Measurements from ENCODE around the gene RBM15.
A peak's percentile ranks its signal among the peaks of the same experiment; 100 is the strongest.

Gene RBM15, protein sequence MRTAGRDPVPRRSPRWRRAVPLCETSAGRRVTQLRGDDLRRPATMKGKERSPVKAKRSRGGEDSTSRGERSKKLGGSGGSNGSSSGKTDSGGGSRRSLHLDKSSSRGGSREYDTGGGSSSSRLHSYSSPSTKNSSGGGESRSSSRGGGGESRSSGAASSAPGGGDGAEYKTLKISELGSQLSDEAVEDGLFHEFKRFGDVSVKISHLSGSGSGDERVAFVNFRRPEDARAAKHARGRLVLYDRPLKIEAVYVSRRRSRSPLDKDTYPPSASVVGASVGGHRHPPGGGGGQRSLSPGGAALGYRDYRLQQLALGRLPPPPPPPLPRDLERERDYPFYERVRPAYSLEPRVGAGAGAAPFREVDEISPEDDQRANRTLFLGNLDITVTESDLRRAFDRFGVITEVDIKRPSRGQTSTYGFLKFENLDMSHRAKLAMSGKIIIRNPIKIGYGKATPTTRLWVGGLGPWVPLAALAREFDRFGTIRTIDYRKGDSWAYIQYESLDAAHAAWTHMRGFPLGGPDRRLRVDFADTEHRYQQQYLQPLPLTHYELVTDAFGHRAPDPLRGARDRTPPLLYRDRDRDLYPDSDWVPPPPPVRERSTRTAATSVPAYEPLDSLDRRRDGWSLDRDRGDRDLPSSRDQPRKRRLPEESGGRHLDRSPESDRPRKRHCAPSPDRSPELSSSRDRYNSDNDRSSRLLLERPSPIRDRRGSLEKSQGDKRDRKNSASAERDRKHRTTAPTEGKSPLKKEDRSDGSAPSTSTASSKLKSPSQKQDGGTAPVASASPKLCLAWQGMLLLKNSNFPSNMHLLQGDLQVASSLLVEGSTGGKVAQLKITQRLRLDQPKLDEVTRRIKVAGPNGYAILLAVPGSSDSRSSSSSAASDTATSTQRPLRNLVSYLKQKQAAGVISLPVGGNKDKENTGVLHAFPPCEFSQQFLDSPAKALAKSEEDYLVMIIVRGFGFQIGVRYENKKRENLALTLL

DNA sequence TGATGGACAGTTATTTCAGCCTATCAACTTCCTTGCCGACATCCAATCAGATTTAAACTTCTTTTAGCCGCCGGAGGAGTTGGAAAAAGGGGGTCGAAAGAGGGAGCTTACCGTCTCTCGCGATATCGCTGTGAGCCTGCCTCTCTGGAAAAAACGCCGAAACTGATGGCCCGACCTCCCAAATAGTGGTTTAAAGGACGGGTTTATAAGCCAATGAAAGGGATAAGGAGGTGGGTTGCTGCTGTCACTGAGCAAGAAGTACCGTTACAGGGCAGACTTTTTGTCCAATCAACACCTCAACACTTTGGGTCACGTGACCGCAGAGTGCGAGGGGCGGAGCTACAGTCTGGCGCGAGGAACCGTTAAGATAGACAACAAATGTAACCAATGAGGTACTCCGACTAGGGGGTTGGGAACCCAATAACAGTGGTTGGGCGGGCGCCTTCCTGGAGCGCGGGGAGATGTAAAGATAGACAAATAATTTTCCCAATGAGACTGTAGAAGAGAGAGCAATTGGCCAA, at the start of gene RBM15:
Gene RBM15 (plus strand): TSS at position 492 of the 521 bp plus-strand sequence. CDS start 29 bp downstream, at position 521.
- Histone ChIP-seq H3K9me3 (ENCODE audit: severe bottlenecking) (no peaks in the 10 kb centered on the region), H3K27me3 (ENCODE audit: insufficient read depth, poor library complexity, severe bottlenecking) (no peaks in the 10 kb centered on the region), H3K27ac (ENCODE audit: poor library complexity, severe bottlenecking) (peak within 1 kb of the TSS; percentile 84), H3K36me3 (ENCODE audit: low read depth) (peaks cover 39% of the 10 kb centered on the region), H3K4me1 (ENCODE audit: insufficient read depth, poor library complexity, severe bottlenecking) (peaks cover 26% of the 10 kb centered on the region), H3K4me3 (ENCODE audit: severe bottlenecking) (peak within 1 kb of the TSS; percentile 87)
- DNase-seq (ENCODE audit: low spot score) (peak; percentile 97), ATAC-seq (ENCODE audit: low read depth) (peak; percentile 84)
- TF ChIP-seq, protein P1, sequence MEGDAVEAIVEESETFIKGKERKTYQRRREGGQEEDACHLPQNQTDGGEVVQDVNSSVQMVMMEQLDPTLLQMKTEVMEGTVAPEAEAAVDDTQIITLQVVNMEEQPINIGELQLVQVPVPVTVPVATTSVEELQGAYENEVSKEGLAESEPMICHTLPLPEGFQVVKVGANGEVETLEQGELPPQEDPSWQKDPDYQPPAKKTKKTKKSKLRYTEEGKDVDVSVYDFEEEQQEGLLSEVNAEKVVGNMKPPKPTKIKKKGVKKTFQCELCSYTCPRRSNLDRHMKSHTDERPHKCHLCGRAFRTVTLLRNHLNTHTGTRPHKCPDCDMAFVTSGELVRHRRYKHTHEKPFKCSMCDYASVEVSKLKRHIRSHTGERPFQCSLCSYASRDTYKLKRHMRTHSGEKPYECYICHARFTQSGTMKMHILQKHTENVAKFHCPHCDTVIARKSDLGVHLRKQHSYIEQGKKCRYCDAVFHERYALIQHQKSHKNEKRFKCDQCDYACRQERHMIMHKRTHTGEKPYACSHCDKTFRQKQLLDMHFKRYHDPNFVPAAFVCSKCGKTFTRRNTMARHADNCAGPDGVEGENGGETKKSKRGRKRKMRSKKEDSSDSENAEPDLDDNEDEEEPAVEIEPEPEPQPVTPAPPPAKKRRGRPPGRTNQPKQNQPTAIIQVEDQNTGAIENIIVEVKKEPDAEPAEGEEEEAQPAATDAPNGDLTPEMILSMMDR (IDR thresholded peaks at IDR 0.05; ENCODE audit: poor library complexity, severe bottlenecking), result no peak

GRCh38 chr1:110291241-110292030, 47.7 kb upstream of the RBM15 start:
- Histone ChIP-seq H3K27ac (ENCODE audit: poor library complexity, severe bottlenecking) (no peak overlapping the region), H3K27me3 (ENCODE audit: insufficient read depth, poor library complexity, severe bottlenecking) (no peaks in the 10 kb centered on the region)
- no peak for ATAC-seq (ENCODE audit: low read depth)

DNA sequence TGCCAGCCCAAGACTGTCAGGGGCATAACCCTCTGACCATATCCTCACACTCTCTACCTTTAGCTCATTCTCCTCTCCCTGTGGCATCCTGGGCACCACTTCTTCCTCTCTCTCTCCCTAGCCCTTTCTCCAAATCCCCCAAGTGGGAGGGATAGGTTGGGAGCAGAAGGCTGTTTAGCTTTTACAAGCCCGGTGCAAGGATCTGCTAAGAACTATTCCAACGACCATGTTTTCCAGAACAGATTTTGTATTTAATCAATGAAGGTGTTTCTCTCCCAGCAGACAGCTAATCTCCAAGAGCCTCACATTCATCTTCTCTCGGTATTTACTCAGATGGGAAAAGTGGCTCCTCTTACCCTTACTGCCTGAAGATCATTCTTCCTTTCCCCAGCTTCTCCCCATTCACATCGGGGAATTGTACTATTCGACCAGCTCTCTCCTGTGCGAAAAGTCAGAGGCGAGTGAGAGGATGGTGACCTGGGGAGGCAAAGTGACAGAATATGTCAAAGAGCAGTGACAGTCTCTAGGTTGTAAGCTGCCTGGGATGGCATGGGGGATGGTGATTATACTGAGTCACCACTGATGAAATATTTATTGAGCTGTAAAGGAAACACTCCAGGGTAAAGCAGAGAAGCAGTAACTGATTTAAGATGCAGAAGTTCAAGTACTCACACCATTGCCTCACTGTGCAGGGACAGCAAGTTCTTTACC, 47.0 kb upstream of the RBM15 start:
- Histone ChIP-seq H3K4me1 (ENCODE audit: insufficient read depth, poor library complexity, severe bottlenecking) (peaks cover 4% of the 10 kb centered on the region), H3K27ac (ENCODE audit: poor library complexity, severe bottlenecking) (no peak overlapping the region), H3K4me3 (ENCODE audit: severe bottlenecking) (no peak overlapping the region), H3K27me3 (ENCODE audit: insufficient read depth, poor library complexity, severe bottlenecking) (no peaks in the 10 kb centered on the region), H3K9me3 (ENCODE audit: severe bottlenecking) (no peaks in the 10 kb centered on the region), H3K36me3 (ENCODE audit: low read depth) (no peaks in the 10 kb centered on the region)
- TF ChIP-seq, protein P1 (IDR thresholded peaks at IDR 0.05; ENCODE audit: poor library complexity, severe bottlenecking), result no peak
- ATAC-seq (ENCODE audit: low read depth), result peak; percentile 83
- no peak for DNase-seq (ENCODE audit: low spot score)

More at GRCh38 chr1:110291241-110292030, 47.7 kb upstream of the RBM15 start:
- DNase-seq (ENCODE audit: low spot score), result no peak
- H3K4me3 ChIP-seq (ENCODE audit: severe bottlenecking), result no peak overlapping the region
- TF ChIP-seq, protein P1 (IDR thresholded peaks at IDR 0.05; ENCODE audit: poor library complexity, severe bottlenecking), result no peak
- no peaks in the 10 kb centered on the region for H3K9me3 ChIP-seq (ENCODE audit: severe bottlenecking)
- no peaks in the 10 kb centered on the region for H3K36me3 ChIP-seq (ENCODE audit: low read depth)
- H3K4me1 ChIP-seq (ENCODE audit: insufficient read depth, poor library complexity, severe bottlenecking), result peaks cover 4% of the 10 kb centered on the region

DNA sequence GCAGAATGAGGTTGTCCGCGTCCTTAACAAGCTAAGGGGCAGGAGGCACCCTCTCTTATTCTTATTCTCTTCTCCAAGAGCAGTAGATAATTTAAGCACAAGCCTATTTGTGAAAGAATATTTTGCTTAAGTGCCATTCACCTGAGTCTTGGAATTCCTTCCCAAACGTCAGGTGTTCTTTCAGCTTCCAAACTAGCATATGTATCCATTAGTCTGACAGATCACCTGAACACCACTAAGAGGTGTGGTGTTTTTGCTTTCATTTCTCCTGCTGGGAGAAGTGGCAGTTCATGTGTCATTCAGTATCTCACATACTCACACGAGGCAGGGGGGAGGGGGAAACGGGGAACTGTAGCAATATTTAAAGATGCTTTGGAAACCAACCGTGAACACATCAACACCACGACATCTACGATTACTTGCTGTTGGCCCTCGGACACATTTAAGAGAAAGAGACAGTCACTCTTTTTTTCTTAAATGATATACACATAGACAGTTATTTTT, 45.5 kb upstream of the RBM15 start:
- ATAC-seq (ENCODE audit: low read depth), result no peak
- Histone ChIP-seq H3K27ac (ENCODE audit: poor library complexity, severe bottlenecking) (no peak overlapping the region), H3K9me3 (ENCODE audit: severe bottlenecking) (no peaks in the 10 kb centered on the region), H3K4me1 (ENCODE audit: insufficient read depth, poor library complexity, severe bottlenecking) (peaks cover 4% of the 10 kb centered on the region), H3K27me3 (ENCODE audit: insufficient read depth, poor library complexity, severe bottlenecking) (peaks cover 3% of the 10 kb centered on the region), H3K36me3 (ENCODE audit: low read depth) (no peaks in the 10 kb centered on the region), H3K4me3 (ENCODE audit: severe bottlenecking) (no peak overlapping the region)
- DNase-seq (ENCODE audit: low spot score), result no peak
- TF ChIP-seq, protein P1 (IDR thresholded peaks at IDR 0.05; ENCODE audit: poor library complexity, severe bottlenecking), result no peak
